ENCODE results near the gene ZNF768.

- TF ChIP-seq EZH2phosphoT487 (IDR thresholded peaks at IDR 0.05; ENCODE audit: borderline replicate concordance) (no peak), CTCF (IDR thresholded peaks at IDR 0.05 in 2 of 3, conservative IDR thresholded peaks at IDR 0.05 in 1 of 3; ENCODE audit: borderline replicate concordance in 1 of 3, insufficient read depth in 1 of 3, low read depth in 2 of 3, low read length in 2 of 3) (peak in 1 of 3 experiments; percentile 10; a peak in 1 of 6 replicates), REST (IDR thresholded peaks at IDR 0.05; ENCODE audit: low read depth) (no peak), MAX (IDR thresholded peaks at IDR 0.05) (no peak), ELF1 (IDR thresholded peaks at IDR 0.05; ENCODE audit: borderline replicate concordance, low read depth) (no peak), POLR2A (IDR thresholded peaks at IDR 0.05; ENCODE audit: borderline replicate concordance, extremely low read depth, insufficient read depth, insufficient read length) (no peak), TCF7L2 (IDR thresholded peaks at IDR 0.05; ENCODE audit: borderline replicate concordance, extremely low read depth, insufficient read depth, insufficient read length) (no peak), POLR2AphosphoS5 (IDR thresholded peaks at IDR 0.05; ENCODE audit: low read depth, low read length) (no peak), SIN3A (IDR thresholded peaks at IDR 0.05; ENCODE audit: low read depth) (no peak), SP1 (IDR thresholded peaks at IDR 0.05; ENCODE audit: low read depth) (no peak), EZH2 (IDR thresholded peaks at IDR 0.05) (no peak), CEBPB (IDR thresholded peaks at IDR 0.05; ENCODE audit: low read depth) (no peak), ATF3 (IDR thresholded peaks at IDR 0.05) (no peak), RAD21 (IDR thresholded peaks at IDR 0.05; ENCODE audit: low read depth) (no peak)
These were observed 7.8 kb downstream of the ZNF768 start for GRCh38 chr16:30518552-30518951.
